HG03175 (cell line): ENCODE results near the gene HEBP2.
A peak's percentile ranks its signal among the peaks of the same experiment; 100 is the strongest.
"Not testable (repeated sequence)": the region's sequence is repeated elsewhere in the genome, so short reads cannot be mapped to it uniquely, and the experiment has no call there.

ENCODE experiments used
- ATAC-seq: cut with Tn5 transposase; IDR thresholded peaks from one replicate; pipeline ENCODE4 v1.9.1; 2021; ENCODE audit warnings: mild to moderate bottlenecking, moderate library complexity; ENCODE audit not compliant: unreplicated experiment

The HEBP2 gene

GRCh38 chr6:138403801-138404665 lies at the start of gene HEBP2:
HEBP2 (plus strand) TSS chr6:138404223; CDS start chr6:138404496, 273 bp downstream.
- ATAC-seq = peak; percentile 88

- ATAC-seq = no peak
Measured at GRCh38 chr6:138357928-138358327, 46.1 kb upstream of the HEBP2 start.

DNA sequence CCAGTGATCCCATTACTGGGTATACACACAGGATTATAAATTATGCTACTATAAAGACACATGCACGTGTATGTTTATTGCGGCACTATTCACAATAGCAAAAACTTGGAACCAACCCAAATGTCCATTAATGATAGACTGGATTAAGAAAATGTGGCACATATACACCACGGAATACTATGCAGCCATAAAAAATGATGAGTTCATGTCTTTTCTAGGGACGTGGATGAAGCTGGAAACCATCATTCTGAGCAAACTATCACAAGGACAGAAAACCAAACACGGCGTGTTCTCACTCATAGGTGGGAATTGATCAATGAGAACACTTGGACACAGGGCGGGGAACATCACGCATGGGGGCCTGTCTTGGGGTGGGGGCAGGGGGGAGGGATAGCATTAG lies 35.3 kb upstream of the HEBP2 start:
- ATAC-seq = not testable (repeated sequence)

DNA sequence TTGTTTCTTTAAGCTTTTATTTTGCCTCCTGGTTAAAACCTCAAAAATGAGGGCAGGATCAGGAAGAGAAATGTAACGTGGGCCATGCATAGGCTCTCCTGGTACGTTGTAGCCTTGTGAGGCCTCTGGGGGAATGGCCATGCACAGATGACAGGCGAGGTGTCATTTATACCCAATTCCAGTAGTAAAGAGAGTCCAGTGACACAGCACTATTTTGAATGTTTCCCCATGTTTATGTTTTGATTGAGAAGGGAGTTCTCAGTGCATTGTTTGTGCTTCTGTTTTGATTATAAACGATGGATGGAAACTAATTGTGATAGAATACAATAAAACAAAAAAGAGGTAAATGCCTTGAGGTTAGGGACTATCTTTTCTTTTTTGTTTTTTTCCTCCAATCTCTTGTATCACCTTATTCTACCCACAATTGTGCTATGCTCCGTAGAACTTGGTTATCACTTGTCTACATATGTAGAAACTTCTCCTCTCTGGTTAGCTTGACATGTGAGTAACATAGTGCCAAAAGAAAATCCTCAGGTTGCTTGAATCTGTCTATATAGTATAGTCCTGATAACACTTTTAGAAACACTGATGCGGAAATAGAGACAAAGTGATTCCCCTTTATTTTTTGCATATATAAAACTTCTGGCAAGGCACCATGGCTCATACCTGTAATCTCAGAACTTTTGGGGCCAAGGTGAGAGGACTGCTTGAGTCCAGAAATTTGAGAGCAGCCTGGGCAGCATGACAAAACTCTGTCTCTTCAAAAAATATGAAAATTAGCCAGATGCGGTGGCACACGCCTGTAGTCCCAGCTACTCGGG lies 33.2 kb upstream of the HEBP2 start:
- ATAC-seq = no peak

DNA sequence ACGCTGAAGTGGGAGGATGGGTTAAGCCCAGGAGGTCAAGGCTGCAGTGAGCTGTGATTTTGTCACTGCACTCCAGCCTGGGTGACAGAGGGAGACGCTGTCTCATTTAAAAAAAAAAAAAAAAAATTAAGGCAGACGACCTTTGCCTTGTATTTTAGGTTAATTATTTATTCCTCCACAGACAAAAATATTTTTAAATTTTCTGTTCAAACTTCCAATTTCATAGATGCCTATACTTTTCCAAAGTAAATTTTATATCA lies 32.6 kb upstream of the HEBP2 start:
- no peak for ATAC-seq

- ATAC-seq = no peak
Measured at GRCh38 chr6:138371720-138372119, 32.3 kb upstream of the HEBP2 start.

DNA sequence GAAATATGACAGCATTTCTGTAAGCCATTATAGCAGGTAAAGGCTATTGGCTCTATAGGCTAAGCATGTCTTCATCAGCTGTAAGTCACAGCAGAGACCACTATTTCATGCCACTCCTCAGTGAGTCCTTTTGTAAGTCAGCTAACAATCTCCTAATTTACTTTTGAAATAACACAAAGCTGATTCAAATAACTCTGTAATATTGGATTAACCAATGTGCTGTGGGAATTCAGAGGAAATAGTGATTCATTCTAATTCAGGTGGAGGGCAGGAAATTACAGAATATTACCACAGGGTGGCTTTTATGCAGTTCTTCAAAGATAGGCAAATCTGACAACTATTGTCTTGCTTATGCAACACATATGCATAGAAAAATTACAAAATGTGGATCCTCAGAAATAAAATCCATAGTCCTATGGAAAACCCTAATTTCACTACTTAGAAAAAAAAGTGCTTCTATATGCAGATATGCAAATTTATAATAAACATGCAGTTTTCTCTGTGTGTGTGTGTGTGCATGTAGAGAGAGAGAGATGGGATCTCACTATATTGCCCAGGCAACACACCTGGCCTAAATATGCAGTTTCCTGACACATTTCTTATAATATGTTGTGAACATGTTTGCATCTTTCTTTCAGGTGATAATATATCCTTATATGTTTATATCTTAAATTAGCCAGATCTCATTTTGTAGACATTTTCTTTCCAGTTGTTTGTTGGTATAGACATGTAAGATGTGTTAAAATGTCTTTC lies 31.1 kb upstream of the HEBP2 start:
- ATAC-seq = no peak

GRCh38 chr6:138374230-138374629 lies 29.8 kb upstream of the HEBP2 start:
- no peak for ATAC-seq

DNA sequence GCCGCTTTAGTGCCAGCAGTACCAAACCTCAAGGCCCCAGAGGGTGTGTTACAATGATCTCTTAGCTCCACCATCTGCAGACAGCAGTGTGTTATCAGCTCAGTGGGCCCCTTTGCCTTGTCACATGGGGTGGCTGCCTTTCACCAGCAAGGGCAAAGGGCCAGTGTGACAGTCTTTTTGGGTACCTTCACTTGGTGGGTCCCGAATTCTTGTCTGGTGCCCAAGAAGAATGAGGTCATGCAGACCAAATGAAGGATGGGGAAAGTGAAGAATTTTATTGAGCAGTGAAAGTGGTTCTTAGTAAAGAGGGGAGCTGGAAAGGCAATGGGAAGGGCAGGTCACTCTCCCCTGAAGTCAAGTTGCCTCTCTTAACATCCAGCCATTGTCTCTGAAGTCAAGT lies 29.2 kb upstream of the HEBP2 start:
- ATAC-seq = no peak

- no peak for ATAC-seq
Measured at GRCh38 chr6:138377042-138377441, 27.0 kb upstream of the HEBP2 start.

DNA sequence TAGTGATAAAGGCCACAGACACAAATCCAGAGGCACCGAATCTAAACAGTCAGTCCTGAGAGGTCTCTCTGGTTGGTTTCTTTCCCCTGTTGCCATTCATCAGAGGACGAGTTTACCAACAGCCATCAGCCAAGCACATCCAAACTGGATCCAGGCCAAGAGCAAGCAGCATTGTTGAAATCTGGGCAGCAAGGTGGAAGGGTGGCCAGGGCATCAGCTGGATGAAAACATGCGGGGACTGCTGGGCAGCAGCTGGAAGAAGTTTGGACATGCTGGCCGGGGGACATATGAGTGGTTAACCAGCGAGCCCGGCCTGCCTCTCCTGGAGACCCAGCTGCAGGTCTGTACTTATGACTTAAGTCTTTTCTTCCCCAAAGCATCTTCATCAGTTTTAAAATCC lies 26.2 kb upstream of the HEBP2 start, which contains the start of gene SMIM28:
TSS of gene SMIM28 (plus strand) at position 62 of the 400 bp plus-strand sequence. CDS start at position 230, 168 bp downstream.
- no peak for ATAC-seq

DNA sequence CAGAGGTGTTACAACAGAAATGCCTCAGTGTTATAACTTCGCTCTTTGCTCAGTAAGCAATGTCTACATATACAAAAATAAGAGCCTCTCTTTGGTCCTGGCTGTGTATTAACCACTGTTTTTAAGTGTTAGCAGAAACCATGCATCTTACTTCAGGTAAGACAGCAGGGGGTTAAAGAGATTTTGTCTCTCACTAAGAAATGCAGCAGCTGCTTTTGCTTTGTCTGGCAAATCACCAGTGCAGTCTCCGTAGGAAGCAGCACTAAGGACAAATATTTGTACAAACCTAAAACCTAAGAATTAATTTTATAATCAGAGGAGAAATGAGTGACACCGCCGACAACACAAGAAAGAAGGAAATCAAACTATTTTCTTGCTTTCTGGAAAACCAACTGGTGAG lies 25.6 kb upstream of the HEBP2 start:
- ATAC-seq = no peak

- ATAC-seq = no peak
Measured at GRCh38 chr6:138382498-138383265, 21.3 kb upstream of the HEBP2 start.

DNA sequence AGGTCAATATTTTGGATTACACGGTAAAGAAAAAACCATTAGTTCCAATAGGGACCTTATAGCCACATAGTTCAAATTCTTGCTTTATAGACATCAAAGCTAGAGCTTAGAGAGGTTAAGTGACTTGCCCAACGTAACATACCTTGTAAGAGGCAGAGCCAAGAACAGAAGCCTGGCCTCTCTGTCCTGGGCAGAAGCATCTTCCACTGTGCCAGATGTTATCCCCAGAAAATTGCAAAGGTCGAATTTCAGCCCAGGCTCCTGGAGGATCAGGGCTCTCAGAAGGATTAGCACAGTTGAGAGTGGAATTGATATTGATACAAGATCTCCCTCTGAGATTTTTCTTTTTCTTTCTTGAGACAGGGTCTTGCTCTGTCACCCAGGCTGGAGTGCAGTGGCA lies 20.2 kb upstream of the HEBP2 start:
- ATAC-seq = no peak

GRCh38 chr6:138386897-138387296 lies 17.1 kb upstream of the HEBP2 start:
- no peak for ATAC-seq

DNA sequence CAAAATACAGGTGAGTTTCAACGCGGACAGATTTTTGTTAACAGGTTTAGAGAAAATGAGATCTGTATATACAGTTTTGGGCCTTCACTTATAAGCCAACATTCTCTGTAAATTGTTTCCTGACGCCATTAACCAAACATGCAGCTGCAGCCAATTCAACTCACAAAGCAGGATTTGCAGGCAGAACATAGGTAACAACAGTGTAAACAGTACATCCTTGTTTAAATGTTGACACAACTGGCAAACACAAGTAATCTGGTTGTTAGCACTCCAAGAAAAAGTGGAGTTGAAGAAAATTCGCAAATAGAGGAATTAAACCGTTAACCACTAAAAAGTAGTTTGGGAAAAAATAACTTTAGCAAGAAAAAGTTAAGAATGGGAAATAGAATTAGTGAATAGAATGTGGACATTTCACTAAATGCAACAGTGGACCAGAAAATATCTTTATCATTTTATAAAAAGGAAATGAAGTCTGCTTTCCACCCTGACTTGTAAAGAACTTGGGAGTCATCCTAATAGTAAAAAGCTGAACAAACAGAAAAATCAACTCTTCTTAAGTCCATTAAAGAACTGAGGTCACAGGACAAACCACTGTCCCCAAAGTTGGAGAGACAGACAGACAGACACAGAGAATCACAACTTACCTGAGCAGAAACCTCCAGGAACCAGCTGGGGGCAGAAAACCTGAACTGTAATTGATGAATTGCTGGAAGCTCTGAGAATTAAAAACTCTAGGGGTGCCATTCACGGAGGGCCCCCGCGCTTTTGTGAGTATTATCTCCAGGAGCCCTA lies 16.2 kb upstream of the HEBP2 start:
- ATAC-seq = no peak

- no peak for ATAC-seq
Measured at GRCh38 chr6:138389551-138389950, 14.5 kb upstream of the HEBP2 start.

- peak; percentile 50 for ATAC-seq
Measured at GRCh38 chr6:138393871-138394783, 9.9 kb upstream of the HEBP2 start.

GRCh38 chr6:138396709-138397108 lies 7.3 kb upstream of the HEBP2 start:
- ATAC-seq = no peak
